GM23338 (cell line): ENCODE data around the gene TMEM212. TPM values are rescaled to one million over a fixed set of nuclear protein-coding genes. Genes with fewer than 3 reads are reported as not detected.

ENCODE experiments used
- ATAC-seq: fragments of 200-7000 bp; cut with Tn5 transposase; 3 replicates; pipeline ENCODE4 v1.9.1; 2020
- DNase-seq: peaks from one replicate; pipeline ENCODE4 v3.0.0-alpha.2; 2015; ENCODE audit warnings: low spot score
- H2AFZ ChIP-seq: fragments of 200-600 bp; sonication (generic); 2 replicates; pipeline ENCODE4 v1.8.0; 2016; ENCODE audit warnings: antibody characterized with exemption, mild to moderate bottlenecking, moderate library complexity
- H3F3A ChIP-seq: fragments of 200-600 bp; sonication (generic); replicated peaks from 2 replicates; pipeline ENCODE4 v1.8.0; 2017; ENCODE audit warnings: antibody characterized with exemption, mixed run types, low read depth
- H3K27ac ChIP-seq: fragments of 200-600 bp; sonication (generic); 2 replicates; pipeline ENCODE4 v1.6.1; 2016; ENCODE audit warnings: low read depth
- H3K27me3 ChIP-seq: fragments of 200-600 bp; sonication (generic); 2 replicates; pipeline ENCODE4 v1.8.0; 2016; ENCODE audit warnings: mild to moderate bottlenecking, mixed run types, moderate library complexity; ENCODE audit not compliant: insufficient read depth
- H3K36me3 ChIP-seq: fragments of 200-600 bp; sonication (generic); 2 replicates; pipeline ENCODE4 v1.8.0; 2016; ENCODE audit warnings: mild to moderate bottlenecking; ENCODE audit not compliant: insufficient read depth
- H3K4me1 ChIP-seq: fragments of 200-600 bp; sonication (generic); 2 replicates; pipeline ENCODE4 v1.8.0; 2016; ENCODE audit warnings: mild to moderate bottlenecking, moderate library complexity; ENCODE audit not compliant: insufficient read depth
- H3K4me2 ChIP-seq: fragments of 200-600 bp; sonication (generic); 2 replicates; pipeline ENCODE4 v1.7.1; 2017; ENCODE audit warnings: mixed run types
- H3K4me3 ChIP-seq: fragments of 200-600 bp; sonication (generic); 2 replicates; pipeline ENCODE4 v1.6.1; 2016; ENCODE audit warnings: mixed run types
- H3K79me2 ChIP-seq: fragments of 200-600 bp; sonication (generic); replicated peaks from 2 replicates; pipeline ENCODE4 v1.8.0; 2017; ENCODE audit warnings: mild to moderate bottlenecking; ENCODE audit not compliant: insufficient read depth
- H3K9me2 ChIP-seq: fragments of 200-600 bp; sonication (generic); 2 replicates; pipeline ENCODE4 v1.8.0; 2017; ENCODE audit not compliant: insufficient read depth
- H4K20me1 ChIP-seq: fragments of 200-600 bp; sonication (generic); replicated peaks from 2 replicates; pipeline ENCODE4 v1.8.0; 2017; ENCODE audit warnings: mild to moderate bottlenecking; ENCODE audit not compliant: insufficient read depth
- H3K27ac Mint-ChIP-seq: 2 replicates; pipeline ENCODE4 v1.8.0; 2020; ENCODE audit warnings: inconsistent platforms, mild to moderate bottlenecking, moderate library complexity, mixed read lengths
- H3K27me3 Mint-ChIP-seq: 3 replicates; pipeline ENCODE4 v1.8.0; 2022; ENCODE audit warnings: low read depth, mild to moderate bottlenecking, moderate library complexity, mixed read lengths, inconsistent platforms; ENCODE audit not compliant: insufficient read depth, poor library complexity
- H3K36me3 Mint-ChIP-seq: 3 replicates; pipeline ENCODE4 v1.8.0; 2021; ENCODE audit warnings: low read depth, mild to moderate bottlenecking, inconsistent platforms, moderate library complexity, mixed read lengths
- H3K4me1 Mint-ChIP-seq: 3 replicates; pipeline ENCODE4 v1.8.0; 2020; ENCODE audit warnings: mild to moderate bottlenecking, inconsistent platforms, mixed read lengths
- H3K4me3 Mint-ChIP-seq: 3 replicates; pipeline ENCODE4 v1.8.0; 2021; ENCODE audit warnings: moderate library complexity, mild to moderate bottlenecking, inconsistent platforms, mixed read lengths
- H3K9me3 Mint-ChIP-seq: 3 replicates; pipeline ENCODE4 v1.8.0; 2020; ENCODE audit warnings: moderate library complexity, mild to moderate bottlenecking, inconsistent platforms, mixed read lengths
- CREB1 ChIP-seq: fragments of 250-450 bp; sonication (Bioruptor Pico); IDR thresholded peaks from 2 replicates; pipeline ENCODE4 v1.5.0; 2020; ENCODE audit warnings: low read depth, mild to moderate bottlenecking, moderate library complexity
- CTCF ChIP-seq, 2 experiments: fragments of 200-600 bp in 1 of 2; sonication (generic) in 1 of 2; conservative IDR thresholded peaks; 2 replicates each; pipeline versions ENCODE4 v1.5.1 to v1.6.1; 2016 to 2017; ENCODE audit warnings: antibody characterized with exemption in 2 of 2, low read depth in 2 of 2, mild to moderate bottlenecking in 2 of 2, moderate library complexity in 1 of 2
- EZH2 ChIP-seq: fragments of 200-600 bp; sonication (generic); IDR thresholded peaks from one replicate; pipeline ENCODE4 v1.8.0; 2017; ENCODE audit warnings: antibody characterized with exemption, mild to moderate bottlenecking, low read depth; ENCODE audit not compliant: unreplicated experiment
- EZH2phosphoT487 ChIP-seq: fragments of 200-600 bp; sonication (generic); IDR thresholded peaks from one replicate; pipeline ENCODE4 v1.8.1; 2018; ENCODE audit warnings: antibody characterized with exemption; ENCODE audit not compliant: unreplicated experiment
- JUNB ChIP-seq: IDR thresholded peaks from one replicate; pipeline ENCODE4 v1.6.1; 2016; ENCODE audit warnings: antibody characterized with exemption; ENCODE audit not compliant: unreplicated experiment
- NANOG ChIP-seq: IDR thresholded peaks from 2 replicates; pipeline ENCODE4 v1.6.1; 2016; ENCODE audit warnings: antibody characterized with exemption, borderline replicate concordance
- POLR2AphosphoS5 ChIP-seq: IDR thresholded peaks from 2 replicates; pipeline ENCODE4 v1.6.1; 2016; ENCODE audit warnings: antibody characterized with exemption, low read depth
- STAT1 ChIP-seq: IDR thresholded peaks from one replicate; pipeline ENCODE4 v1.6.1; 2016; ENCODE audit warnings: antibody characterized with exemption; ENCODE audit not compliant: unreplicated experiment
- ZNF114 ChIP-seq: fragments of 250-450 bp; sonication (Bioruptor Pico); IDR thresholded peaks from 2 replicates; pipeline ENCODE4 v1.5.0; 2020; ENCODE audit warnings: mild to moderate bottlenecking, moderate library complexity
- ZNF331 ChIP-seq: fragments of 250-450 bp; sonication (Bioruptor Pico); IDR thresholded peaks from 2 replicates; pipeline ENCODE4 v1.5.0; 2020; ENCODE audit warnings: low read depth, mild to moderate bottlenecking, moderate library complexity
- ZNF462 ChIP-seq: fragments of 250-450 bp; sonication (Bioruptor Pico); IDR thresholded peaks from 2 replicates; pipeline ENCODE4 v1.5.0; 2020; ENCODE audit warnings: mild to moderate bottlenecking, moderate library complexity
- polyA plus RNA-seq: library from polyadenylated mRNA; unstranded; fragments of >200 nt; fragmentation: Nextera tagmentation; extraction: Ambion mirVana; gene quantifications from 2 replicates; pipeline ENCODE4 v1.2.1, GENCODE V29; 2016
- total RNA-seq: library from RNA; depleted of rRNA; stranded (reverse); fragments of >200 nt; shearing (Covaris generic); gene quantifications from 2 replicates; pipeline ENCODE4 v1.2.3, GENCODE V29; 2014
- TF ChIP-seq, protein P1 (sequence below): IDR thresholded peaks from 2 replicates; pipeline ENCODE4 v1.6.1; 2016; ENCODE audit warnings: antibody characterized with exemption
- TF ChIP-seq, protein P2 (sequence below): IDR thresholded peaks from one replicate; pipeline ENCODE4 v1.6.1; 2018; ENCODE audit warnings: antibody characterized with exemption; ENCODE audit not compliant: unreplicated experiment

Gene TMEM212
- total and polyA plus RNA-seq, 2 experiments from 2014 or later, result not detected

- ATAC-seq, result no peak
- H3K4me3 Mint-ChIP-seq, result no peak overlapping the region
- no peak overlapping the region for H2AFZ ChIP-seq
Measured at GRCh38 chr3:171831936-171832335, 11.2 kb upstream of the TMEM212 start.

More at GRCh38 chr3:171831936-171832335, 11.2 kb upstream of the TMEM212 start:
- Histone ChIP-seq H3K27me3 (no peaks in the 10 kb centered on the region), H3K4me2 (no peak overlapping the region), H3K36me3 (no peaks in the 10 kb centered on the region), H3K27ac (no peak overlapping the region), H4K20me1 (no peaks in the 10 kb centered on the region), H3K79me2 (no peaks in the 10 kb centered on the region), H3K4me1 (0 out of 2 replicates have a peak, but pooled peaks cover 3% of the 10 kb centered on the region), H3K4me3 (no peak overlapping the region), H3K9me2 (no peaks in the 10 kb centered on the region), H3F3A (no peaks in the 10 kb centered on the region)
- Mint-ChIP-seq H3K27ac (no peak overlapping the region), H3K4me1 (peaks cover 7% of the 10 kb centered on the region), H3K36me3 (no peaks in the 10 kb centered on the region), H3K9me3 (no peaks in the 10 kb centered on the region), H3K27me3 (no peaks in the 10 kb centered on the region)
- TF ChIP-seq EZH2 (no peak), EZH2phosphoT487 (no peak), POLR2AphosphoS5 (no peak), NANOG (no peak), STAT1 (no peak), ZNF462 (no peak), JUNB (no peak), ZNF114 (no peak), CREB1 (CRISPR knock-in tag) (no peak), CTCF (conservative IDR thresholded peaks at IDR 0.05; ENCODE audit: low read depth in 2 of 2) (no peak), ZNF331 (CRISPR knock-in tag) (no peak)
- TF ChIP-seq, protein P1, sequence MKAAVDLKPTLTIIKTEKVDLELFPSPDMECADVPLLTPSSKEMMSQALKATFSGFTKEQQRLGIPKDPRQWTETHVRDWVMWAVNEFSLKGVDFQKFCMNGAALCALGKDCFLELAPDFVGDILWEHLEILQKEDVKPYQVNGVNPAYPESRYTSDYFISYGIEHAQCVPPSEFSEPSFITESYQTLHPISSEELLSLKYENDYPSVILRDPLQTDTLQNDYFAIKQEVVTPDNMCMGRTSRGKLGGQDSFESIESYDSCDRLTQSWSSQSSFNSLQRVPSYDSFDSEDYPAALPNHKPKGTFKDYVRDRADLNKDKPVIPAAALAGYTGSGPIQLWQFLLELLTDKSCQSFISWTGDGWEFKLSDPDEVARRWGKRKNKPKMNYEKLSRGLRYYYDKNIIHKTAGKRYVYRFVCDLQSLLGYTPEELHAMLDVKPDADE, result no peak
- TF ChIP-seq, protein P2, sequence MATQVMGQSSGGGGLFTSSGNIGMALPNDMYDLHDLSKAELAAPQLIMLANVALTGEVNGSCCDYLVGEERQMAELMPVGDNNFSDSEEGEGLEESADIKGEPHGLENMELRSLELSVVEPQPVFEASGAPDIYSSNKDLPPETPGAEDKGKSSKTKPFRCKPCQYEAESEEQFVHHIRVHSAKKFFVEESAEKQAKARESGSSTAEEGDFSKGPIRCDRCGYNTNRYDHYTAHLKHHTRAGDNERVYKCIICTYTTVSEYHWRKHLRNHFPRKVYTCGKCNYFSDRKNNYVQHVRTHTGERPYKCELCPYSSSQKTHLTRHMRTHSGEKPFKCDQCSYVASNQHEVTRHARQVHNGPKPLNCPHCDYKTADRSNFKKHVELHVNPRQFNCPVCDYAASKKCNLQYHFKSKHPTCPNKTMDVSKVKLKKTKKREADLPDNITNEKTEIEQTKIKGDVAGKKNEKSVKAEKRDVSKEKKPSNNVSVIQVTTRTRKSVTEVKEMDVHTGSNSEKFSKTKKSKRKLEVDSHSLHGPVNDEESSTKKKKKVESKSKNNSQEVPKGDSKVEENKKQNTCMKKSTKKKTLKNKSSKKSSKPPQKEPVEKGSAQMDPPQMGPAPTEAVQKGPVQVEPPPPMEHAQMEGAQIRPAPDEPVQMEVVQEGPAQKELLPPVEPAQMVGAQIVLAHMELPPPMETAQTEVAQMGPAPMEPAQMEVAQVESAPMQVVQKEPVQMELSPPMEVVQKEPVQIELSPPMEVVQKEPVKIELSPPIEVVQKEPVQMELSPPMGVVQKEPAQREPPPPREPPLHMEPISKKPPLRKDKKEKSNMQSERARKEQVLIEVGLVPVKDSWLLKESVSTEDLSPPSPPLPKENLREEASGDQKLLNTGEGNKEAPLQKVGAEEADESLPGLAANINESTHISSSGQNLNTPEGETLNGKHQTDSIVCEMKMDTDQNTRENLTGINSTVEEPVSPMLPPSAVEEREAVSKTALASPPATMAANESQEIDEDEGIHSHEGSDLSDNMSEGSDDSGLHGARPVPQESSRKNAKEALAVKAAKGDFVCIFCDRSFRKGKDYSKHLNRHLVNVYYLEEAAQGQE, result no peak
- DNase-seq, result no peak
